ENCODE data around the gene PPIB. TPM values are rescaled to one million over a fixed set of nuclear protein-coding genes. Genes with fewer than 3 reads are reported as not detected.
A peak's percentile ranks its signal among the peaks of the same experiment; 100 is the strongest.

The PPIB gene
- total and polyA plus RNA-seq, 8 donors = 116 to 582 (median 268) TPM

DNA sequence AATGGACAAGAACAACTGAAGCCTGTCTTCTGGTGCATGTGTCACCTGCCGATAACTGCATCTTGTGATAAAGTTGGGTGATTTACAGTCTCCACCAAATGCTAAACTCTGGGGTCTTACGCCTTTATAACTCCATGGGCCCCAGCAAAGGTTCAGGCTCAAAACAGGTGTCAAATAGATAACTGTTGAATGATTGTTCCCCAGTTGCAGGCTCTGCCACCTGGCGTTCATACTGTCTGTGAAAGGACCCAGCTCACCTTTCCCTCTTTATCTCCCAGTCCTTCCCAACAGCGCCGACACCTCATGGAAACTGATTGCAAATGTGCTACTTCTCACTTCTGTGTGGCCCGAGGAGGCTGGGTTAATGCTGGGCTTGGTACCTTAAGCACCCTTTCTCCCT, 19.5 kb downstream of the PPIB start:
- peaks cover 22 to 69% (median 67%) of the 10 kb centered on the region in 4 donors for H3K36me3 ChIP-seq
- H3K4me3 ChIP-seq = no peak overlapping the region
- H3K27ac ChIP-seq = no peak overlapping the region
- no peak for DNase-seq
- no peaks in the 10 kb centered on the region for H3K27me3 ChIP-seq
- TF ChIP-seq, protein P1, sequence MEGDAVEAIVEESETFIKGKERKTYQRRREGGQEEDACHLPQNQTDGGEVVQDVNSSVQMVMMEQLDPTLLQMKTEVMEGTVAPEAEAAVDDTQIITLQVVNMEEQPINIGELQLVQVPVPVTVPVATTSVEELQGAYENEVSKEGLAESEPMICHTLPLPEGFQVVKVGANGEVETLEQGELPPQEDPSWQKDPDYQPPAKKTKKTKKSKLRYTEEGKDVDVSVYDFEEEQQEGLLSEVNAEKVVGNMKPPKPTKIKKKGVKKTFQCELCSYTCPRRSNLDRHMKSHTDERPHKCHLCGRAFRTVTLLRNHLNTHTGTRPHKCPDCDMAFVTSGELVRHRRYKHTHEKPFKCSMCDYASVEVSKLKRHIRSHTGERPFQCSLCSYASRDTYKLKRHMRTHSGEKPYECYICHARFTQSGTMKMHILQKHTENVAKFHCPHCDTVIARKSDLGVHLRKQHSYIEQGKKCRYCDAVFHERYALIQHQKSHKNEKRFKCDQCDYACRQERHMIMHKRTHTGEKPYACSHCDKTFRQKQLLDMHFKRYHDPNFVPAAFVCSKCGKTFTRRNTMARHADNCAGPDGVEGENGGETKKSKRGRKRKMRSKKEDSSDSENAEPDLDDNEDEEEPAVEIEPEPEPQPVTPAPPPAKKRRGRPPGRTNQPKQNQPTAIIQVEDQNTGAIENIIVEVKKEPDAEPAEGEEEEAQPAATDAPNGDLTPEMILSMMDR (IDR thresholded peaks at IDR 0.05) = no peak
- TF ChIP-seq POLR2AphosphoS5 (IDR thresholded peaks at IDR 0.05) (no peak), POLR2A (IDR thresholded peaks at IDR 0.05) (no peak), EP300 (IDR thresholded peaks at IDR 0.05) (no peak)
- 70 to 88% (median 77%) methylated on average over 6 of the region's 6 CpGs for WGBS, 5 donors
- H3K4me1 ChIP-seq = no peaks in the 10 kb centered on the region
- H3K9me3 ChIP-seq = no peaks in the 10 kb centered on the region
- intact Hi-C loops (cut with DNase I; ENCODE audit: low total_unique reads) = no loop called here

DNA sequence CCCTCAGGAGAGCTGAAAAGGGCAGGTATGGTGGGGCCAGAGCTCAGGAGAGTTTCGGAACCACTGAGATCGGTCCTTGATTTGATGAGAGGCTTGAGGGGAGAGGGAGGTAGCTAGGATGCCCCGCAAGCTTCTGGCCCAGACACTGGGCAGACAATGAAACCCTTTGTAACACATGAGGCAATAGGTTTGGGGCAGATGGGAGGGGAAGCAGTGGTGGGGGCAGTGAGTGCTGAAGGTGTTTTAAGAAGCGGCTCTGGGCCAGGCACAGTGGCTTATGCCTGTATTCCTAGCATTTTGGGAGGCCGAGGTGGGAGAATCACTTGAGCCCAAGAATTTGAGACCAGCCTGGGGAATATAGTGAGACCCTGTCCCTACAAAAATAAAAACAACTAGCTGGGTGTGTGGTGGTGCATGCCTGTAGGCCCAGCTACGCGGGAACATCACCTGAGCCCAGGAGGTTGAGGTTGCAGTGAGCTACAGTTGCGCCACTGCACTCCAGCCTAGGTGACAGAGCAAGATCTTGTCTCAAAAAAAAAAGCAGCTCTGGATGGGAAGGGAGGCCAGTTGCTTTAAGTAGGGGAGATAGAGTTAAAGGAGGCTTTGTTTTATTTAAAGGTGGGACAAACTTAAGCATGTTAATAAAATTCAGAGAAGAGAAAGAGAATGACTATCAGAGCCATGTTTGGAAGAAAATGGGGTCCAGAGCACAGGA, 20.9 kb downstream of the PPIB start:
- H3K4me3 ChIP-seq = no peak overlapping the region
- no peak for DNase-seq
- 95 to 98% (median 97%) methylated on average over 8 of the region's 8 CpGs for WGBS, 5 donors
- H3K4me1 ChIP-seq = no peaks in the 10 kb centered on the region
- no peaks in the 10 kb centered on the region for H3K9me3 ChIP-seq
- H3K27ac ChIP-seq = no peak overlapping the region
- intact Hi-C loops (cut with DNase I; ENCODE audit: low total_unique reads) = no loop called here
- TF ChIP-seq POLR2AphosphoS5 (IDR thresholded peaks at IDR 0.05) (no peak), EP300 (IDR thresholded peaks at IDR 0.05) (no peak), POLR2A (IDR thresholded peaks at IDR 0.05) (no peak)
- TF ChIP-seq, protein P1 (IDR thresholded peaks at IDR 0.05) = no peak
- H3K36me3 ChIP-seq = peaks cover 36 to 83% (median 80%) of the 10 kb centered on the region in 4 donors
- H3K27me3 ChIP-seq = no peaks in the 10 kb centered on the region

DNA sequence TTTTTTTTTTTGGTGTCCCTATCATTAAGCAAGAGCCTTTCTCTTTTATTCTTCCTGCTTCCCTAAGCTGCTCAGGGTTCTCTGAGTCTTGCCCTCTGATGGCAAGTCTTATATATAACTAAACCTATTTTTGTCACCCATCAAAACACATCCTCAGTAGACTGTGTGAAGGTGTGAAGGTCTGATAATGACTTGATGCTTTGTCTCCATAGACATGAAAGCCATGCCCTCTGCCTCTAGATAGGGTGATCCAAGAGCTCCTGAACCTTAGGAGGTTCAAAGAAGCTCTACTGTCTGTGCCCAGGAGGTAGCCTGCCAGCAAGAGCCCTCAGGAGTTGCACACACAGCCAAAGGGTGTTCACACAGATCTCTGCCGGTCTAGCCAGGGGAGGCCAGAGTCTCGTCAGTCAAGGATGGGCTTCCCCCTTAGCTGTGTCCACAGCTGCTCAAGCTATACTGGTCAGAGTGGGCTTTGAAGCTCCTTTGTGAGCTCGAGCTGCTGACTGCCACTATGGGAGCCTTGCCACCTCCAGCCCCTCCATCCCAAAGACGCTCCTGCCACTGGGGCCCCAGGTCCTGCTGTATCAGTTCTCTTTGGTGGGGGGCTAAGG, 24.4 kb downstream of the PPIB start:
- TF ChIP-seq POLR2AphosphoS5 (IDR thresholded peaks at IDR 0.05) (no peak), EP300 (IDR thresholded peaks at IDR 0.05) (no peak), POLR2A (IDR thresholded peaks at IDR 0.05) (no peak)
- TF ChIP-seq, protein P1 (IDR thresholded peaks at IDR 0.05) = no peak
- Histone ChIP-seq H3K27ac (no peak overlapping the region), H3K9me3 (no peaks in the 10 kb centered on the region), H3K36me3 (peaks cover 59 to 89% (median 88%) of the 10 kb centered on the region in 4 donors), H3K4me3 (no peak overlapping the region), H3K27me3 (no peaks in the 10 kb centered on the region), H3K4me1 (peaks cover 0 to 9% (median 0%) of the 10 kb centered on the region in 4 donors)
- WGBS, 5 donors = 92 to 100% (median 97%) methylated on average over 2 to 4 of the region's 4 CpGs
- intact Hi-C loops (cut with DNase I; ENCODE audit: low total_unique reads) = no loop called here
- no peak for DNase-seq

DNA sequence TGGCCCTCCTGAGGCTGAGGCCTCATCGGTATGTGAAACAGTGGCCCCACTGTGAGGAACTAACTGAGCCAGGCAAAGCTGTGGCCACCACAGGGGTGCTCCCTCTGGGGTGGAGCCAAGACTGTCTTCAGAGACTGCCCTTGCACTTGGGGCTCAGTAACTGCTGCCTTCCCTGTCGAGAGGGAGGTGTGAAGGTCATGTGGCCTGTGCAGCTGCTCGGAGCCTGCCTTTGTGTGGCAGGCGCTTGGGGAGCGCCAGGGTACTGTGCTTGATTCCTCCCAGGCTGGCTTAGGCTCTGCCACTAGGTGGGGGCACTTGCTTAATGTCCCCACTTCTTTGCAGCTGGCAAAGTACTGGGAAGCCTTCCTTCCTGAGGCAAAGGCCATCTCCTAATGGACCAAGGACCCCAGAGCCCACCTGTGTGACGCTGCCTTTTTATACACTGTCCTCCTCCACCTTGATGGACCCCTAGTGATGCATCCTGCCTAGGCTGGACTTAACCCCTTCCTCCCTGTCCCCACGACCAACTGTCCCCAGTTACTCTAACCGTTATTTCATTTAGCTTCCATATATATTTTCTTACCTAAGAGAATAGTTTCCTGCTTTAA, 25.5 kb downstream of the PPIB start:
- H3K36me3 ChIP-seq = peaks cover 61 to 89% (median 88%) of the 10 kb centered on the region in 4 donors
- DNase-seq = peak in 1 of 2 donors; percentile 32
- no peaks in the 10 kb centered on the region for H3K9me3 ChIP-seq
- H3K4me3 ChIP-seq = no peak overlapping the region
- H3K27me3 ChIP-seq = no peaks in the 10 kb centered on the region
- intact Hi-C loops (cut with DNase I; ENCODE audit: low total_unique reads) = no loop called here
- H3K27ac ChIP-seq = no peak overlapping the region
- no peak for TF ChIP-seq EP300 (IDR thresholded peaks at IDR 0.05)
- TF ChIP-seq, protein P1 (IDR thresholded peaks at IDR 0.05) = no peak
- TF ChIP-seq POLR2AphosphoS5 (IDR thresholded peaks at IDR 0.05) = no peak
- no peak for TF ChIP-seq POLR2A (IDR thresholded peaks at IDR 0.05)
- H3K4me1 ChIP-seq = peaks cover 0 to 9% (median 0%) of the 10 kb centered on the region in 4 donors
- WGBS, 5 donors = 63 to 90% (median 75%) methylated on average over 3 to 8 of the region's 8 CpGs

All from stomach (tissue), 9 donors.